ENCODE data around the gene SLC38A4.
"Not testable (repeated sequence)": the region's sequence is repeated elsewhere in the genome, so short reads cannot be mapped to it uniquely, and the experiment has no call there.

GRCh38 chr12:46854188-46854587, 28.4 kb upstream of the SLC38A4 start:
- TF ChIP-seq CTCF (IDR thresholded peaks at IDR 0.05; ENCODE audit: low read length); EZH2 (optimal IDR thresholded peaks at IDR 0.05; ENCODE audit: low read depth, low read length): not testable (repeated sequence)
